ENCODE measurements around the gene GALNT13.

GALNT13 gene

DNA sequence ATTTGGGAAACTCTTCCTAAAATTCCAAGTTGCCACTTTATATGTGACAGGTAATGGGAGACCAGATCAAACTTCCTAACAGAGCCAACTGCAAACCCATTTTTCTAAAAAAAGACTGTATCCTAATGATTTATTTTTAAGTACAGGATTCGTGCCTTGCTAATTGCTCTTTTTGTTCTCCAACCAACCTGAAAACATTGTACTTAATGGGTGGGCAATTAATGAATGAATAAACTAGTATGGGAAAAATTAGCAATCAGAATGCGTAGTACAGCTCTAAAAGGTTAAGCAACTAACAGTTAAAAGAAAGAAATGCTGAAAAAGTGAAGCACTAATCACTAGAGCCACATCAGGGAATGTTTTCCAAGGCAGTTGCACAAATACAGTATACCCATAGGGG lies 609.6 kb downstream of the GALNT13 start:
- DNase-seq (ENCODE audit: low read depth) = no peak

- no peak for DNase-seq (ENCODE audit: low read depth)
Measured at GRCh38 chr2:154484338-154485099, 612.8 kb downstream of the GALNT13 start.

DNA sequence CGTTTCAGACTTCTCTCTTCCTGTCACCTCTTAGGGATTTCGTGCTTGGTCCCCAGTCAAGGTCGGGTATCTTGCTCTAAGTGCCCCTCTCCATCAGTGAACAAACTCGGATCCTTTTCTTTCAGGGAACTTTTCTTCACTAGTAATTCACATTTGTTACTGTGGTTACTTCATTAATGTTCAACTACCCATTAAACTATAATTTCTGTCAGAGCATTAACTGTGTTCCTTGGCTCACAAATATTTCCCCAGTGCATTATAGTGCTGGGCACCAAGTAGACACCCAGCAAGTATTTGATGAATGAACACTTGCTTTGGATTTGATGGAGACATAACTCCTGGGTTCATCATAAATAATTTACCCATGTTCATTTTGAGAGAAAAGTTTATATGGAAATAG lies 617.1 kb downstream of the GALNT13 start:
- DNase-seq (ENCODE audit: low read depth) = no peak

GRCh38 chr2:154489266-154489858 lies 617.6 kb downstream of the GALNT13 start:
- DNase-seq (ENCODE audit: low read depth) = no peak

- no peak for DNase-seq (ENCODE audit: low read depth)
Measured at GRCh38 chr2:154490530-154490929, 618.8 kb downstream of the GALNT13 start.

- no peak for DNase-seq (ENCODE audit: low read depth)
Measured at GRCh38 chr2:154495455-154495868, 623.7 kb downstream of the GALNT13 start.

DNA sequence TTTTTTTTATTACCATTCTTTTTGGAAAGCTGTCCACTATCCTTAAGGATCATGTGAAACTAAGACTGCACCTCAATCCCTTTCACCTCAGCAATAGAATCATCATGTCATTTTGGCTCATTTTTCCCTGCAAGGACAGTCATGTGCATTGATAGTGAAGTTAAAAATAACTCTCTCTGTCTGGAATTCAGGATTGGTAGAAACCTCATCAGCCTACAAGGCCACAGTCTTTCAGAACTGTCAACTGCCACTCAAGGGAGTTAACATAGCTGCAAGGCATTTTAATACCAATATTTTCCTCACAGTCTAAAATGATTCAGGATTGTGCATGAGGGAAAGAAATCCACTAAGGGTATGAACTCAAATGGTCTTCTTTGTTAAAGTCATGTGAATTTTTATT lies 625.3 kb downstream of the GALNT13 start:
- DNase-seq (ENCODE audit: low read depth) = no peak

Data from stimulated activated CD8-positive, alpha-beta memory T cell treated with anti-CD3 and anti-CD28 coated beads, Interleukin-15, amount 100 ng/mL, for 24 hours (primary cell).